Epithelial cell of proximal tubule (primary cell): ENCODE results near the gene TYMS. TPM values are rescaled to one million over a fixed set of nuclear protein-coding genes. Genes with fewer than 3 reads are reported as not detected.

Source experiments
- DNase-seq: peaks from one replicate; pipeline ENCODE4 v3.0.0-alpha.2; 2011; ENCODE audit warnings: low read depth
- H3K4me3 ChIP-seq: 2 replicates; pipeline ENCODE4 v1.5.1; 2011; ENCODE audit warnings: low read depth, mild to moderate bottlenecking, low read length
- CTCF ChIP-seq: conservative IDR thresholded peaks from 2 replicates; pipeline ENCODE4 v1.5.1; 2012; ENCODE audit warnings: low read depth, mild to moderate bottlenecking, low read length
- total RNA-seq: library from RNA; depleted of rRNA; stranded (reverse); fragments of >200 nt; gene quantifications from 2 replicates; pipeline ENCODE4 v1.2.3, GENCODE V29; 2015

The TYMS gene
- total RNA-seq, 1 donor from 2014 or later: 65.6 TPM

GRCh38 chr18:615773-616172 lies 41.7 kb upstream of the TYMS start:
- no peak for DNase-seq
- no peak for TF ChIP-seq CTCF
- no peak overlapping the region for H3K4me3 ChIP-seq

GRCh38 chr18:616380-616995 lies 41.0 kb upstream of the TYMS start:
- H3K4me3 ChIP-seq: no peak overlapping the region
- TF ChIP-seq CTCF: peak; percentile 85
- DNase-seq: no peak

GRCh38 chr18:617970-618504 lies 39.4 kb upstream of the TYMS start:
- no peak for TF ChIP-seq CTCF
- no peak overlapping the region for H3K4me3 ChIP-seq

DNA sequence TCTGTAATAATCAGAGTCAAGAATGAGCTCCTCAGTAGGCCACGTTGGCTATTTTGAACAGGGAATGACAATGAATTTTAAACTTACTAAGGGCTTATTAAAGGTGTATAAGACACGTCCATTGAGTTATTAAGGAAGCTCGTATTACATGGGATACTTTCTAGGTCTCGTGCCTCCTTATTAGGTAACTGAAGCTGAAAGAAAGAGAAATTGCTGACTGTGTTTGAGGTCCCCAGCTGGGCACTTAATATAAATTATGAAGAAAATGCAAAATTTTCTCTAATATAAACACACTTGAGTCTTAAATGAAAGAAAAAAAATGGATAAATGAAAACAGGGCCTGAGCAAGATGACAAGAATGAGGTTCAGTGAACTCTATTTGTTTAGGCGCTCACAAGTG lies 38.8 kb upstream of the TYMS start:
- no peak for TF ChIP-seq CTCF
- no peak for DNase-seq
- H3K4me3 ChIP-seq: no peak overlapping the region

More at GRCh38 chr18:617970-618504, 39.4 kb upstream of the TYMS start:
- no peak for DNase-seq

DNA sequence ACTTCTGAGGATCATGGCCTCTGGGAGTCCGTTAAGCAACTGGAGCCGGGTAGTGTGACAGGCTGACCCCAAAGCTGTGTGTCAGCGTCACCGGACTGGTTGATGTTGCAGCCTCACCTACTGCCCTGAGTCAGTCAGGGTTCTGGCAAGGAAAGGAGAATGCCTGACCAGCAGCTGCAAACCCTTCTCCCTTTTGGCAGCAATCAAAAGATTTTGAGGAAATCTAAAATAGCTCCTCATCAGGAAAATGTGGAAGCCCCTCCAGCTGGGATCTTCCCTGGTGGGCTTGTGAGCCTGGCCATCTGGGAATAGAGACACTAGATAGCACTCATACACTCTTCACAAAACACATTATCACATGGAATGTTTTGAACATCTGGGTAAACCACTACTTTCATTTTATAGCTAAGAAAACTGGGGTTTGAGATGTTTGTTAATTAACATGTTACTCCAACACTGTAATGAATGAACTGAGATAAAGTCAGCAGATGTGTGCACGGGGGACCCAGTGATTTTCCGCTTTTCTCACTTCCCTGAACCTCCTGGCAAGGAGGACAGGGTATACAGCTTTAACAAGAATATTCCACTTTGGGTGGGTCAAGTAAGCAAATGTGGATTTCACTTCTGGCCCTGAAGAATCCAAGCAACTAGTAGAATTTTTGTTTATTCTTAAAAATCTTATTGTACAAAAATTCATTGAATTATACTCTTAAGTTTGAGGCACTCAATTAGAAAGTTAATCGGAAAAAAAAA lies 36.0 kb upstream of the TYMS start:
- no peak overlapping the region for H3K4me3 ChIP-seq
- DNase-seq: no peak
- no peak for TF ChIP-seq CTCF

- H3K4me3 ChIP-seq: no peak overlapping the region
- no peak for DNase-seq
- TF ChIP-seq CTCF: no peak
Observed at GRCh38 chr18:622289-622688, 35.2 kb upstream of the TYMS start.
